NCI-H345 treated with DMSO at 0.1 percent for 48 hours (cell line): ENCODE measurements around the gene ZNF620.
"Not testable (repeated sequence)": the region's sequence is repeated elsewhere in the genome, so short reads cannot be mapped to it uniquely, and the experiment has no call there.

Experiments
- DNase-seq: peaks from one replicate; lab custom pipeline; 2025; ENCODE audit not compliant: unreplicated experiment; lab: John Stamatoyannopoulos, UW

ZNF620 gene

DNA sequence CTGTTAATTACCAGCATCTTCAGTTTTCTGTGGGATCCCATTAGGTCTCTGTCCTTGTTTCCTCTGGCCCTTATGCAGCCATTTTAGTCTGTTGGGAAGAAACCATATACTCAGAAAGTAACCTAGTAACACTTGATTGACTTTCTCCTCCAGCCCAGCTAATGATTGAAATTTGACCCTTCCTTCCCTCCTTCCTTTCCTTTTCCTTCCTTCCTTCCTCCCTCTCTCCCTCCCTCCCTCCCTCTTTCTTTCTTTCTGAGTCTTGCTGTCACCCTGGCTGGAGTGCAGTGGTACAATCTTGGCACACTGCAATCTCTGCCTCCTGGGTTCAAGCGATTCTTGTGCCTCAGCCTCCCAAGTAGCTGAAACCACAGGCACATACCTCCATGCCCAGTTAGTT lies 5.9 kb upstream of the ZNF620 start:
- DNase-seq: no peak

GRCh38 chr3:40502034-40502433 lies 3.8 kb upstream of the ZNF620 start:
- DNase-seq: no peak

DNA sequence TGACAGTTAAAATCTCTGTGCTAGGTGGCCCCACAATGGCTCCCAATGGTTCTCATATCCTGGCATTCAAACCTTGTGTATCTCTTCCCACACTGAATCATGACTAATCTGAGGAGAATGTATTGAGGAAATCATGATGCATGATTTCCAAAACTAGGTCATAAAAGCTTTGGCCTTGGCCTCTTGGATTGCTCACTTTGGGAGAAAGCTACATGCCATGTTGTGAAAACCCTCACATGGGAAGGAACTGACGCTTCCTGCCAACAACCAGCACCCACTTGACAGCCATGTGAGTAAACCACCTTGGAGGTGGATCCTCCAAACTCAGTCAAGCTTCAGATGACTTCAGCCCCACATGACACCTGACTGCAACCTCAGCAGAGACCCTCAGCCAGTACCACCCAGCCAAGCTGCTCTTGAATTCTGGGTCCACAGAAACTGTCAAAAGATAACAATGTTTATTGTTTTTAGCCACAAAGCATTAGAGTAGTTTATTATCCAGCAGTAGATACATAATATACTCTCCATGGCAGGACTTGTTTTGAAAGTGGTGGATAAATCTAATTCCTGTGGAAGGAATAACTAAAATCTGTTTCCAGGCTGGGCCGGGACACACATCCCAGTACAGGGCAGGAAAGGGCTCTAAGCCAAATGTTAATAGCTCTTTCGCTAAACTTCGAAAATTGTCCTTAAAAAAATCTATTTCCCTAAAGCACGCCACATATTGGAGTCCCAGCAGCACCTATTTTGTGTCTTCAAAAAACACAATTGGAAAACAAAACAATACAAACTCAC lies 1.0 kb upstream of the ZNF620 start:
- no peak for DNase-seq

GRCh38 chr3:40511031-40511718 lies 5.3 kb downstream of the ZNF620 start:
- DNase-seq: no peak

GRCh38 chr3:40516201-40516600 lies 10.4 kb downstream of the ZNF620 start:
- no peak for DNase-seq

DNA sequence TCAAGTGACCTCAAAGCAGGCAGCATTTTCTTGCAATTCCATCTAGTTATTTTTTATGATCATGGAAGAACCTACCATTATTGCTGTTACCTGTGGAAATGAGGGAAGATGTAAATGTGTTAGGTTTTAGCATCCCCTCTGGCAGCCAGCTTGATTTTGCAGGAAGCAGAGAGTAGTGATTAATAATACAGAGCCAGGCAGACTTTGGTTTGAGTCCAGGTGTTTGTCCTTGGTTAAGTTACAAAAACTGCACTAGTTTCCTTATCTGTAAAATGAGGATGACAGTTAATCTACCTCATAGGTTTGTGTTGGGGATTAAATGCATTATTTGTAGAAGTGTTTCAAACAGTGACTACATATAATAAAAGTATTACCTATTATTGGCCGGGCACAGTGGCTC lies 12.2 kb downstream of the ZNF620 start:
- DNase-seq: no peak

GRCh38 chr3:40518848-40519247 lies 13.0 kb downstream of the ZNF620 start:
- no peak for DNase-seq

- DNase-seq: no peak
Measured at GRCh38 chr3:40521254-40521653, 15.4 kb downstream of the ZNF620 start.

GRCh38 chr3:40523781-40524180 lies 17.9 kb downstream of the ZNF620 start:
- DNase-seq: no peak

DNA sequence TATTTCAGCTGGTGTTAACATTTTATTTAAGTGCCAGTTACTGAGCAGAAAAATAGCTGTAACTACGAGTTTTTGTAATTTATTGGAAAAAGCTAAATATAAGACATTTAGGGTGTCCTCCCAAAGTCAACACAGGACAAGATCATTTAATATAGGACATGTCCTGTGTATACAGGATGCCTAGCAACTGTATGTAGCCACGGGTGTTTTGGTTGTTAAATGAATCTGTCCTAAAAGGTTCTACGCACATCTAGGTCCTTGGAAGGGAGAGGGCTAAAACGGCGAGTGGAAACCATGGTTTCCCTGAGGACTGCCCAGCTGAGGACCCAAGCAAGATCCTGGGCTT lies 18.4 kb downstream of the ZNF620 start:
- no peak for DNase-seq

DNA sequence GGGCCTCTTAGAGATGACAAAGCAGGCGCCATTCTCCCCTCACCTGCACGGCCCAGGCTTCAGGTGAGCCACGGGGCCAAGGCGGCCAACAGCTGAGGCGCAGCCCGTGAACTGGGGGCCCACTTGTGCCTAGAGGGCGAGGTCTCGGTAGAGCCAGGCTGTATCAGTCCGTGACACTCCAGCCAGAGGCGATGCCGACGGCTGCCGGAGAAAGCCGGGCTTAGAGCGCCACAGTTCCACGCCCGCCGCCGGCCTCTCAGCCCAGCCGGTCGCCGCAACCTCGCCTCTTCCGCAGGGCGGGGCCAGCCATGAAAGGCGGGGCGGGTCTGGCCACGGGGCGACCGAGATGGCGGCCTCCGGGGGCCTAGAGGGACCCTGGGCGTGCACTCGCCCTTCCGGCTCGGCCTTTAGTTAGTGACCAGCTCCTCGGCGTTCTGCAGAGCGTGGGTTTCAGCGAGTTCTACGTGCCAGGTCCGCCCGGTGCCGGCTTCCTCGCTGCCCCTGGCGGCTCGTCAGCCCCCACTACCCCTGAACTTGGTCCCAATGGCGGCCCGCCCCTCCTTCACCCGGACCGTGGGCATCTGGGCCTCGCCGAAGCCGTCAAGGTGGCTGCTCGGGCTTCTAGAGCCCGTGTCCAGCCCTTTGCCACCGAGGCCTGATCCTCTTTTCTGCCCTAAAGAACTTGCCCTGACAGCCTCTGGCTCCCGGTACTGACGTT lies 18.9 kb downstream of the ZNF620 start, which contains the start of gene ZNF621:
ZNF621 (plus strand) TSS at position 393 of the 718 bp plus-strand sequence. CDS start 881 bp downstream, outside the sequence.
- DNase-seq: peak; percentile 57

DNA sequence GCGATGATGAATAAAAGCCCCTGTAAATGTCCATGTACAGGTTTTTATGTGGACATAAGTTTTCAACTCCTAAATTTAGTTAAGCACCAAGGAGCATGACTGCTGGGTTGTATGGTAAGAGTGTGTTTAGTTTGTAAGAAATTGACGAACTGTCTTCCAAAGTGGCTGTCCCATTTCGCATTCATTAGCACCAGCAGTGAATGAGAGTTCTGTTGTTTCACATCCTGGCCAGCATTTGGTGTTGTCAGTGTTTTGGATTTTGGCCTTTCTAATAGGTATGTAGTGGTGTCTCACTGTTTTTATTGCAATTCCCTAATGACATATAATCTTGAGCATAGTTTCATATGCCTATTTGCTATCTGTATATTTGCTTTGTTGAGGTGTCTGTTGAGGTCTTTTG lies 22.6 kb downstream of the ZNF620 start:
- DNase-seq: no peak

DNA sequence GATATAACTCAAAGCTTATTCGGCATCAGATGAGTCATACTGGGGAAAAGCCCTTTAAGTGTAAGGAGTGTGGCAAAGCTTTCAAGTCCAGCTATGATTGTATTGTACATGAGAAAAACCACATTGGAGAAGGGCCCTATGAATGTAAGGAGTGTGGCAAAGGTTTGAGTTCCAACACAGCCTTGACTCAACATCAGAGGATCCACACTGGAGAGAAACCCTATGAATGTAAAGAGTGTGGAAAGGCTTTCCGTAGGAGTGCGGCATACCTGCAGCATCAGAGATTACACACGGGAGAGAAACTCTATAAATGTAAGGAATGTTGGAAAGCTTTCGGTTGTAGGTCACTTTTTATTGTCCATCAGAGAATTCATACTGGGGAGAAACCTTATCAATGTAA lies 26.4 kb downstream of the ZNF620 start:
- no peak for DNase-seq

DNA sequence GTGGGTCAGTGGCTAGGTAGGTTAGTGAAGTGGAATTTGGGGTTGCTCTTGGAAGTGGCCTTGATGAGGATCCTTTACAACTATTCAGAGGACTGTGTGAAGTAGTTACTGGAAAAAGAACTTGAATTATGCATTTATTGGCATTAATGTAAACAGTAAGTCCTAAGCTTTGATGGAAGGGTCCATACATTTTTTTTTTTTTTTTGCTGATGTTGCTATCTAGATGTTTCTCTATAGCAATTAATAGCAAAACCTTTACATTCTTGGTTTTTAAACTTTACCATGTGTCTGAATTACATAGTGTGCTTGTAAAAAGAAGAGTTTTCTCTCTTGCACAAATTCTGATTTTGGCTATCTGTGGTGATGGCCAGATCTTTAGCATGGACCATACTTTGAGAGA lies 28.4 kb downstream of the ZNF620 start:
- no peak for DNase-seq

DNA sequence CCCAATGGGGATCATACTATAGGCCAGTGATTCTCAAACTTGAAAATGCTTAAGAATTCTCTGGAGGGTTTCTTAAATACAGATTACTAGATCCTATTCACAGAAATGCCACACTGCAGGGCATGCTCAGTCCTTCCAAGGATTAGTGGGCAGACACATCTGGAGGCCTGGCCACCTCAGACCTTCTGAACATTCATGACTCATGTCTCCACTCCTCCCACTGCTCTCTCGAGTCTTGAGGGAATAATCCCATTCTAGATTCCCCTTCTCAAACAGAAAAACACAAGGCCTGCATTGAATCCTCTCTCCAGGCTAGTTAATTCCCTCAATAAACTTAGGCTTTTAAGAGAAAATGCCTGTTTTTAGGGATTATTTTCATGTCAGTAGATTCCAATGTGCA lies 41.0 kb downstream of the ZNF620 start:
- DNase-seq: no peak

DNA sequence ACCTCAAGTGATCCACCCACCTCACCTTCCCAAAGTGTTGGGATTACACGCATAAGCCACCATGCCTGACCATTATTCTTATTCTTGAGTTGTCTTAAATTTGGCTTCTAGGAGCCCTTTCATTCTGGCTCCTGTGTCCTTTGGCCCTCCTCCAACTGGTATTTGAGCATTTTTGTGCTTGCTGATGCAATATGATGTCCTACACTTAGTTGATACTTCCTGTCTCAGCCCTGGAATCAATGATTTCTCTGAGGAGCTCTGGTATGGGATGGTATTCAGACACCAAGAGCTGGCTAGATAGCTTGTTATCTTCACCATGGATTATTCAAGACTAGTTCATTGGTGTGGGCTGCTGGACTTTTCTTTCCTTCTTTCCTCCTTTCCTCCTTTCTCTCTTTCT lies 44.3 kb downstream of the ZNF620 start:
- DNase-seq: no peak

- no peak for DNase-seq
Measured at GRCh38 chr3:40557575-40558161, 51.8 kb downstream of the ZNF620 start.

GRCh38 chr3:40562482-40562881 lies 56.6 kb downstream of the ZNF620 start:
- not testable (repeated sequence) for DNase-seq

DNA sequence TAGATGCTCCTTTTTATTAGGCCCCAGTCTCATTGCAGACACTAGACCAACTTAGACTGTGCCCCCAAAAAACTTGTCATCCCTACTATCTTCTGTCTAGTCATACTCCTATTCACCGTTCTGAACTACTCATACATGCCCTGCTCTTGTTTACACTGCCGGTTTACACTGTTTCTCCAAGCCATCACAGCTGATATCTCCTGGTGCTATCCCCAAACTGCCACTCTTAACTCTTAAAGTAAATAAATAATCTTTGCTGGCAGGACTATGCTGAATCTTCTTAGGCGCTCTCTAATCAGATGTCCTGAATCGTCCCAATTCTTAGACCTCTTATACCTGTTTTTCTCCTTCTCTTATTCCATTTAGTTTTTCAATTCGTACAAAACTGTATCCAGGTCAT lies 59.8 kb downstream of the ZNF620 start:
- not testable (repeated sequence) for DNase-seq

DNA sequence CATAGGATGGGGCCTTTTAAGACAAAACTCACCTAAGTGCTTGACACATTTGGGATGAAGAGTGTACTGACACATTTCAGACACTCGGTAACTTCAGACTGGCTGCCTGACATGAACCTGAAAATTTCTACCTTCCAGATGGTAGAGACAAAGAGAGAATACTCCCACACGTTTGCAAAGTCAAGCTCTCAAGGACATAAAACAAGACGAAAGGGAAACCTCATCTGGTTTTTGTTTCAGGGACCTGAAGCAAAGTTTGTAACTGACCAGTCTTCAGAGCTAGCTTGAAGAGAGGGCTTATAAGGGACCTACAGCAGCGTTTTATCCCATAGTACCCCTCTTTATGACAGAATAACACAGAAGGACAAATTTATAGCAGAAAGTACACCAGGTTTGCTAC lies 60.9 kb downstream of the ZNF620 start:
- DNase-seq: no peak
